Nephron progenitor cell (in vitro differentiated cells): Measurements from ENCODE around the gene PTPRU.
A peak's percentile ranks its signal among the peaks of the same experiment; 100 is the strongest.

Experiments used
- DNase-seq: peaks from one replicate; pipeline ENCODE4 v3.0.0; 2021
- H3K27ac Mint-ChIP-seq: 2 replicates; pipeline ENCODE4 v1.8.0; 2021; ENCODE audit warnings: mild to moderate bottlenecking, moderate library complexity, mixed read lengths
- H3K27me3 Mint-ChIP-seq: 2 replicates; pipeline ENCODE4 v1.8.0; 2021; ENCODE audit warnings: mild to moderate bottlenecking, low read depth, mixed read lengths; ENCODE audit not compliant: poor library complexity
- H3K36me3 Mint-ChIP-seq: 2 replicates; pipeline ENCODE4 v1.8.0; 2021; ENCODE audit warnings: low read depth, mixed read lengths
- H3K4me1 Mint-ChIP-seq: 2 replicates; pipeline ENCODE4 v1.8.0; 2021; ENCODE audit warnings: mixed read lengths
- H3K4me3 Mint-ChIP-seq: 2 replicates; pipeline ENCODE4 v1.8.0; 2021; ENCODE audit warnings: mild to moderate bottlenecking, moderate library complexity, mixed read lengths
- H3K9me3 Mint-ChIP-seq: 2 replicates; pipeline ENCODE4 v1.8.0; 2021; ENCODE audit warnings: mild to moderate bottlenecking, moderate library complexity, mixed read lengths
- CTCF ChIP-seq: fragments of 200-600 bp; sonication (generic); IDR thresholded peaks from 2 replicates; pipeline ENCODE4 v1.5.0; 2021; ENCODE audit warnings: antibody characterized with exemption

Gene PTPRU

DNA sequence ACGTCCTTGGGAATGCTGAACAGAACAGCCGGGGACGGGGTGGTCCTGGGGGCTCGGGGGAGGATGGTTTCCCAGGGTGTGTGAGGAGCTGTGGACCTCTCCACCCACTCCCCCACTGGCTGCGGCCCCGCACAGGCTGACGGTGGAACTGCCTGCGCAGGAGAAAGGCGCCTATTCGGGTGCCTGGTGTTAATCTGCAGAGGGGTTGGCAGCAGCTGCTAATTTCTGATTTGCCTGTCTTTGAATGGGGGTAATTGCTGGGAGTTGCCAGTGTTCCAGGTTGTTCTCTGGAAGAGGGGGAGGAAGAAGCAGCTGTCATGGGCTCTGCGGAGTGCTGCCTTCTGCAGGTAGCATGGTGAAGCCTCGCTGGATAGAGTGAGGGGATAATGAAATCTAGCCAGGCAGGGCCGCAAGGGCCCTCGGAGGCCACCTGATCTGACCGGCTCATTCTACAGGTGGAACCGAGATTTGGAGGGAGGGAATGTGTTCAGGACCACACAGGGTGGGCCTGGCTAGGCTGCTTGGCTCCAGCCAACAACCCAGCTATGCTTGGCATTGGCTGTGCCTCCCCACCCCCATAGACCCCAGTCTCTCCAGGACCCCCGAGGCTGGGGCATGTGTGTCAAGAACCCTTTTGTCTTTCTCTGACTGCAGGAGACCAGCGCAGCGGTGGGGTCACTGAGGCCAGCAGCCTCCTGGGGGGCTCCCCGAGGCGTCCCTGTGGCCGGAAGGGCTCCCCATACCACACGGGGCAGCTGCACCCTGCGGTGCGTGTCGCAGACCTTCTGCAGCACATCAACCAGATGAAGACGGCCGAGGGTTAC lies 67.1 kb downstream of the PTPRU start:
- peaks cover 45% of the 10 kb centered on the region for H3K36me3 Mint-ChIP-seq
- no peak for TF ChIP-seq CTCF
- H3K27ac Mint-ChIP-seq = no peak overlapping the region
- H3K4me3 Mint-ChIP-seq = no peak overlapping the region
- H3K27me3 Mint-ChIP-seq = no peaks in the 10 kb centered on the region
- H3K4me1 Mint-ChIP-seq = peaks cover 13% of the 10 kb centered on the region
- DNase-seq = no peak
- no peaks in the 10 kb centered on the region for H3K9me3 Mint-ChIP-seq

DNA sequence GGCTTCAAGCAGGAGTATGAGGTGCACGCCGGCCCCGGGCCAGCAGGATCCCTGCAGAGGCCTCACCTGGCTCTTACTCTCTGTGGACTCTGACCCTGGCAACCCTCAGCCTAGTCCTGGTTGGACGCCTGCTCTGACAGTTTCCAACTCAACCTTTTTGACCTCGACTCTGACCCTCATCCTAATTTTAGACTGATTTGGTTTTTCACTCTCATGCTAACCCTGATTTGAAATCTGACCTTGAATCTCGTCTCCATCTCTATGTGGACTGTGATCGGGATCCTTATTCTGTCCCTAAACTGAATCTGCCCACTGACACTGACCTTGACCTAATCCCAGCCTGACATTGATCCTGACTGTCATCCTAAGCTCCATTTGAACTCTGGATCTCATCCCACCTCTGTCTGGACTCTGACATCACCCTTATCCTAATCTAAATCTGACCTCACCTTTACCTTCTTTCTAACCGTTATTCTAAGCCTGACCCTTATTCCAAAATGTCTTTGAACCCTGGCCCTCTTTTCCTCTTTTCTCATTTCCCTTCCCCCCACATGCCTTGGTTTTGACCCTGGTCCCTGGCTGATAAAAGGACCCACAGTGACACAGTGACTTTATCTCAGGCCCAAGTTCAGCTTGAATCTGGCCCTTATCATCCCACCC lies 67.8 kb downstream of the PTPRU start:
- H3K4me3 Mint-ChIP-seq = no peak overlapping the region
- H3K9me3 Mint-ChIP-seq = no peaks in the 10 kb centered on the region
- no peak overlapping the region for H3K27ac Mint-ChIP-seq
- no peak for TF ChIP-seq CTCF
- no peaks in the 10 kb centered on the region for H3K27me3 Mint-ChIP-seq
- peaks cover 18% of the 10 kb centered on the region for H3K4me1 Mint-ChIP-seq
- DNase-seq = no peak
- peaks cover 38% of the 10 kb centered on the region for H3K36me3 Mint-ChIP-seq

DNA sequence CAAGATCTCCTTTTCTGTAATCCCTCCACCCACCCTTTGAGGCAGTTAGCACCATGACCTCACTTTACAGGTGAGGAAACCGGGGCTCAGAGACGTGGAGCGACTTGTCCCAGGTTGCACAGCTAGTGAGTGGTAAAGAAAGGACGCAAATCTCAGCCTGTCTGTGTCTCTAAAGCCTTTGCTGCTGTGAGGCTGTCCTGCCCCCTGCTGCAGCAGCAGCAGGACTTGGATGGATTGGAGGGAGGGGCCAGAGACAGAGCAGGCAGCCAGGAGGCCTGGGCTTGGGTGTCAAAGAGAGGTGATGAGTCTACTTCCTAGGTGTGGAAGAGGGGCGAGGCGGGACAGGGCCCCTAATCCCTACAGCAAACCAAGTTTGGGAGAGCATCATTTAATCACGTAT lies 69.6 kb downstream of the PTPRU start:
- no peaks in the 10 kb centered on the region for H3K9me3 Mint-ChIP-seq
- peaks cover 22% of the 10 kb centered on the region for H3K4me1 Mint-ChIP-seq
- H3K36me3 Mint-ChIP-seq = peaks cover 33% of the 10 kb centered on the region
- no peak for TF ChIP-seq CTCF
- H3K4me3 Mint-ChIP-seq = no peak overlapping the region
- H3K27me3 Mint-ChIP-seq = no peaks in the 10 kb centered on the region
- DNase-seq = no peak
- H3K27ac Mint-ChIP-seq = peak overlapping the region; percentile 83

DNA sequence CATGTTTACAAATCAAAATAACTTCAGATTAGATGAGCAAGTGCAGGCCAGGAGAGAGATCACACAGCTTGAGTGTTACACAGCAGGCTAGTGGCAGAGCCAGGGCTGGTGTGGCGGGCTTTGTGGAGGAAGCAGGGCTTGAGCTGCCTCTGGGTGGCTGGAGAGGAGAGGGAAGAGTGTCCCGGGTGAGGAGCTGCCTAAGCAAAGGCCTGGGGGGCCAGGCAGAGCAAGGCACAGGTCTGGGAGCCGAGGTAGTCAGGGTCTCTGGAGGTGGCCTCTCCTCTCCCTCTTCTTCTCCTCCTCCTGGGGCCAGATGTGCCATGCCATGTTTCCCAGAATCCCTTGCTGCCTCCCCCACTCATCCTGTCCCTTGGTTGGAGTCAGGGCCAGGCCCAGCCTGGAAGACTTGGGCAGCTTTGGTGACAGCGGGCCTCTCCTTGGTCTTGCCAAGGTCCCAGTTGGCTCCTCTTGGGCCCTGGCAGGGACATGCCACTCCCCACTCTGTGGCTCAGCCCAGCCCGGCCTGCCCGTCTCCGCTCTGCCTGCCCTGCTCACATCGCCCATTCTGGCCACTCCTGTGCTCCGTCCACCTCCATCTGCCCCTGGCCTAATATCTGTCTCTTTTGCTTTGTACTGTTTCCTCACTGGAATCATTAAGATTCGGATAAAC lies 70.3 kb downstream of the PTPRU start:
- H3K27me3 Mint-ChIP-seq = no peaks in the 10 kb centered on the region
- TF ChIP-seq CTCF = no peak
- peaks cover 30% of the 10 kb centered on the region for H3K36me3 Mint-ChIP-seq
- peaks cover 22% of the 10 kb centered on the region for H3K4me1 Mint-ChIP-seq
- DNase-seq = no peak
- H3K9me3 Mint-ChIP-seq = no peaks in the 10 kb centered on the region
- H3K4me3 Mint-ChIP-seq = no peak overlapping the region
- H3K27ac Mint-ChIP-seq = peak overlapping the region; percentile 83

GRCh38 chr1:29309075-29309474 lies 72.8 kb downstream of the PTPRU start:
- H3K27ac Mint-ChIP-seq = no peak overlapping the region

More at GRCh38 chr1:29309075-29309474, 72.8 kb downstream of the PTPRU start:
- H3K4me1 Mint-ChIP-seq = peaks cover 24% of the 10 kb centered on the region
- H3K9me3 Mint-ChIP-seq = no peaks in the 10 kb centered on the region
- no peak overlapping the region for H3K4me3 Mint-ChIP-seq
- H3K36me3 Mint-ChIP-seq = peaks cover 27% of the 10 kb centered on the region
- no peaks in the 10 kb centered on the region for H3K27me3 Mint-ChIP-seq
- no peak for TF ChIP-seq CTCF
- DNase-seq = no peak
